Measurements from ENCODE around the gene PARN. TPM values are rescaled to one million over a fixed set of nuclear protein-coding genes. Genes with fewer than 3 reads are reported as not detected.
"Not testable (repeated sequence)": the region's sequence is repeated elsewhere in the genome, so short reads cannot be mapped to it uniquely, and the experiment has no call there.

Gene PARN
- total and polyA plus RNA-seq, 12 donors: 11.7 to 121 (median 35.6) TPM

- intact Hi-C loops (cut with DNase I); H3K27ac ChIP-seq; H3K9me3 ChIP-seq (replicated peaks in 1 of 3); H3K27me3 ChIP-seq; H3K36me3 ChIP-seq (replicated peaks in 1 of 2); H3K4me3 ChIP-seq: not testable (repeated sequence)
- peak in 1 of 7 donors; percentile 39 for DNase-seq
- peaks cover 12 to 21% of the 10 kb centered on the region in 2 donors for H3K4me1 ChIP-seq (replicated peaks in 1 of 2)
- 41 to 72% (median 71%) methylated on average over 1 to 8 of the region's 8 CpGs for WGBS, 4 donors
These were observed 228.4 kb downstream of the PARN start for GRCh38 chr16:14401711-14402061.

DNA sequence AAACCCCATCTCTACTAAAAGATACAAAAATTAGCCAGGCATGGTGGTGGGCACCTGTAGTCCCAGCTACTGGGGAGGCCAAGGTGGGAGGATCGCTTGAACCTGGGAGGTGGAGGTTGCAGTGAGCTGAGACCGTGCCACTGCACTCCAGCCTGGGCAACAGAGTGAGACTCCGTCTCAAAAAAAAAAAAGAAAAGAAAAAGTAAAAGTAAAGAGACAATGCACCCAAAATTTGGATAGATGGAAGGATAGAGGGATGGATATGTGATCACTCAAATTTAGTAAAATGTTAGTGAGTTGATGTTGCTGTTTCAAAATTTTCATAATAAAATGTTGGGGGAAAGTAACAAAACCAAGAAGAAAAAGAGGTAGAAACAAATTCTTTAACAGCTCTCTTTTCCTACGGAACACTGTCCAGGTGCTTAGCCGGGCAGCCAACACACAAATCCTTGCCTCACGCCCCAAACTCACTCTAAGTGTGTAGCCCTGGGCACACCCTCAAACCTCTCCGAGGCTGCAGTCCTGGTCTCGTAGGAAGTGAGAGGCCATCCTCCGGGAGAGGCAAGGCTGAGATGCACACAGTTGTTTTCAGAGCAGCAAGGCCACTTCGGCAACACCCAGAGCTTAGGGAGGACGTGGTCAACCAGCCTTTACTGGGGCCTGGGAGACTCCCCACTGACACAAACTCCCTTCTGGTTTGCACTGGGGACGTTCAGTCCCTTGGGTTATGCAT, 228.9 kb downstream of the PARN start:
- H3K27me3 ChIP-seq; H3K4me3 ChIP-seq; intact Hi-C loops (cut with DNase I); H3K9me3 ChIP-seq (replicated peaks in 1 of 3); H3K36me3 ChIP-seq (replicated peaks in 1 of 2); DNase-seq: not testable (repeated sequence)
- Histone ChIP-seq H3K27ac (peak overlapping the region in 1 of 5 donors; percentile 92), H3K4me1 (replicated peaks in 1 of 2) (peaks cover 12 to 21% of the 10 kb centered on the region in 2 donors)
- WGBS, 4 donors: 72 to 84% (median 75%) methylated on average over 9 to 12 of the region's 12 CpGs

GRCh38 chr16:14400285-14400977, 229.6 kb downstream of the PARN start:
- intact Hi-C loops (cut with DNase I): no loop called here
- H3K27ac ChIP-seq: peak overlapping the region; percentile 80 to 96 (median 92)
- no peaks in the 10 kb centered on the region for H3K27me3 ChIP-seq
- H3K4me1 ChIP-seq (replicated peaks in 1 of 2): peaks cover 12 to 21% of the 10 kb centered on the region in 2 donors
- H3K36me3 ChIP-seq (replicated peaks in 1 of 2): no peaks in the 10 kb centered on the region
- no peak overlapping the region for H3K4me3 ChIP-seq
- no peak for DNase-seq
- no peaks in the 10 kb centered on the region for H3K9me3 ChIP-seq (replicated peaks in 1 of 3)
- no peak for TF ChIP-seq POLR2A (IDR thresholded peaks at IDR 0.05)
- TF ChIP-seq, protein P1, sequence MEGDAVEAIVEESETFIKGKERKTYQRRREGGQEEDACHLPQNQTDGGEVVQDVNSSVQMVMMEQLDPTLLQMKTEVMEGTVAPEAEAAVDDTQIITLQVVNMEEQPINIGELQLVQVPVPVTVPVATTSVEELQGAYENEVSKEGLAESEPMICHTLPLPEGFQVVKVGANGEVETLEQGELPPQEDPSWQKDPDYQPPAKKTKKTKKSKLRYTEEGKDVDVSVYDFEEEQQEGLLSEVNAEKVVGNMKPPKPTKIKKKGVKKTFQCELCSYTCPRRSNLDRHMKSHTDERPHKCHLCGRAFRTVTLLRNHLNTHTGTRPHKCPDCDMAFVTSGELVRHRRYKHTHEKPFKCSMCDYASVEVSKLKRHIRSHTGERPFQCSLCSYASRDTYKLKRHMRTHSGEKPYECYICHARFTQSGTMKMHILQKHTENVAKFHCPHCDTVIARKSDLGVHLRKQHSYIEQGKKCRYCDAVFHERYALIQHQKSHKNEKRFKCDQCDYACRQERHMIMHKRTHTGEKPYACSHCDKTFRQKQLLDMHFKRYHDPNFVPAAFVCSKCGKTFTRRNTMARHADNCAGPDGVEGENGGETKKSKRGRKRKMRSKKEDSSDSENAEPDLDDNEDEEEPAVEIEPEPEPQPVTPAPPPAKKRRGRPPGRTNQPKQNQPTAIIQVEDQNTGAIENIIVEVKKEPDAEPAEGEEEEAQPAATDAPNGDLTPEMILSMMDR (IDR thresholded peaks at IDR 0.05): no peak
- 76 to 83% (median 81%) methylated on average over 15 to 23 of the region's 23 CpGs for WGBS, 4 donors

- Histone ChIP-seq H3K27ac (peak overlapping the region; percentile 80 to 96 (median 92)), H3K27me3 (no peaks in the 10 kb centered on the region), H3K4me3 (peak overlapping the region in 1 of 4 donors; percentile 16), H3K9me3 (replicated peaks in 1 of 3) (no peaks in the 10 kb centered on the region), H3K4me1 (replicated peaks in 1 of 2) (peaks cover 12 to 21% of the 10 kb centered on the region in 2 donors), H3K36me3 (replicated peaks in 1 of 2) (no peaks in the 10 kb centered on the region)
- WGBS, 4 donors: 32 to 47% (median 43%) methylated on average over 23 to 25 of the region's 25 CpGs
- intact Hi-C loops (cut with DNase I): no loop called here
- peak; percentile 63 to 89 (median 84) for DNase-seq
- TF ChIP-seq, protein P1 (IDR thresholded peaks at IDR 0.05): no peak
- TF ChIP-seq POLR2A (IDR thresholded peaks at IDR 0.05): peak in 1 of 2 donors; percentile 84
These were observed 230.4 kb downstream of the PARN start for GRCh38 chr16:14399378-14400284.

Data from adrenal gland (tissue), 12 donors.